ENCODE measurements around the gene DDX59. TPM values are rescaled to one million over a fixed set of nuclear protein-coding genes. Genes with fewer than 3 reads are reported as not detected.

DDX59 gene
- total and polyA plus RNA-seq, 9 of the 15 experiments (the other 6 are each of a cell fraction or from before 2014, with no cell fraction given) = 8.3 to 30.4 (median 19.8) TPM

DNA sequence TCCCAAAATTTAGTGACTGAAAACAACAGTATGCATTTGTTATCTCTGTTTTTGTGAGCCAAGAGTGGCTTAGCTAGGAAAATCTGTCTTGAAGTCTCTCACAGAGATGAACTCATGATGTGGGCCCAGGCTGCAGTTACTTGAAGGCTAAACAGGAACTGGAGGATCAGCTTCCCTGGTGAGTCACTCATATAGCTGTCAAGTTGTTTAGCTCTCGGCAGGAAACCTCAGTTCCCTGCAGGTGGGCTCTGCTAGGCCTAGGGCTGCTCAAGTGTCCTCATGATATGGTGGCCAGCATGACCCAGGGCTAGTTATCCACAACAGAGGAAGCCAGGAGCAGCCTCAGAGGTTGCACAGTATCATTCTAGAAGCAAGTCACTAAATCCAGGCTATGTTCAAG lies 30.2 kb upstream of the DDX59 start (continued):
- TF ChIP-seq BRCA1 (IDR thresholded peaks at IDR 0.05) (no peak), BRCA1 (CRISPR knock-in tag; IDR thresholded peaks at IDR 0.05) (no peak)

DNA sequence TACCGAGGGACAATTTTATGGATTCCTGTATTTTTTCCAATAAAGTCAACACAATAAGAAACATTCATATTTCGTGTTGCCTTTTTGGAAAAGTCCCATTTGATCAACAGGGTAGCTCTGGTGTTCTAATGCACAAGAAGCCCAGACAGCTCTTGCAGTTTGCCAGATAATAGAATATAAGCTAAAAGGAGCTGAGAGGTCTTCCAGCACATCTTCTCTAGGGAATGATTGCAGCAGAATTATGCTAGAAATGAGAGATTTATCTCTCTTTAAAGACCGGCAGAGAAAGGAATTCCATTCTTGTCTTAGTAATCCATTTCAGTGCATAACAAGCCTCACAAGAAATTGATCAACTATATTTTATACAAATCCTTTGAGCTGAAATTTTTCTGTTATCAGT lies 25.0 kb upstream of the DDX59 start:
- CTCF ChIA-PET (ENCODE audit: low intra/inter-chr PET ratio) = no interaction called here
- no peaks in the 10 kb centered on the region for H3K9me1 ChIP-seq (ENCODE audit: control insufficient read depth, insufficient read depth, low read length)
- 7% methylated on average over 3 of the region's 3 CpGs for WGBS (ENCODE audit: insufficient coverage, low coverage, missing lambda C conversion rate)
- DNase-seq (ENCODE audit: extremely low read depth in 1 of 4, low spot score in 3 of 4) (no peak), ATAC-seq (no peak), FAIRE-seq (no peak)
- H3K4me2 ChIP-seq (ENCODE audit: insufficient read depth, low read length) = no peak overlapping the region
- POLR2A ChIA-PET = no interaction called here
- H3K79me2 ChIP-seq (ENCODE audit: control insufficient read depth, insufficient read depth, low read length) = no peaks in the 10 kb centered on the region
- no peaks in the 10 kb centered on the region for H3K9me3 ChIP-seq (replicated peaks; ENCODE audit: control insufficient read depth, insufficient read depth, low read depth, low read length)
- H3K4me1 ChIP-seq (replicated peaks in 1 of 2; ENCODE audit: control insufficient read depth in 2 of 2, insufficient read depth in 2 of 2, low read length in 2 of 2) = no peaks in the 10 kb centered on the region
- no peak overlapping the region for H3K9ac ChIP-seq (ENCODE audit: insufficient read depth in 1 of 2, low read depth in 2 of 2, low read length in 2 of 2)
- no peak overlapping the region for H3K4me3 ChIP-seq
- no TSS peak for BruUV-seq (replicated peaks)
- peak overlapping the region; percentile 28; the same call in 1 of the 2 replicates for H2AFZ ChIP-seq (ENCODE audit: low read depth, low read length)
- in situ Hi-C loops (cut with MboI) (no loop called here), intact Hi-C loops (cut with micrococcal nuclease) (no loop called here)
- no peaks in the 10 kb centered on the region for H3K36me3 ChIP-seq (ENCODE audit: control insufficient read depth, insufficient read depth, low read length)
- no peak overlapping the region for H3K27ac ChIP-seq (ENCODE audit: extremely low read depth, low read depth, low read length)
- no peaks in the 10 kb centered on the region for H3K27me3 ChIP-seq (ENCODE audit: control insufficient read depth in 2 of 2, insufficient read depth in 2 of 2, low read length in 2 of 2)
- H4K20me1 ChIP-seq (replicated peaks; ENCODE audit: control insufficient read depth, insufficient read depth, low read length) = no peaks in the 10 kb centered on the region
- TF ChIP-seq KLF10 (CRISPR knock-in tag; IDR thresholded peaks at IDR 0.05) = no peak
- TF ChIP-seq DDX20 (tag; IDR thresholded peaks at IDR 0.05; ENCODE audit: low read depth) = no peak
- no peak for TF ChIP-seq ZEB2 (IDR thresholded peaks at IDR 0.05)
- TF ChIP-seq POLR2H (tag; IDR thresholded peaks at IDR 0.05; ENCODE audit: low read depth) = no peak
- TF ChIP-seq PRMT5 (CRISPR knock-in tag; IDR thresholded peaks at IDR 0.05) = no peak
- TF ChIP-seq ETV1 (tag; conservative IDR thresholded peaks at IDR 0.05; ENCODE audit: low read depth) = no peak
- no peak for TF ChIP-seq HMG20A (CRISPR knock-in tag; conservative IDR thresholded peaks at IDR 0.05)
- no peak for TF ChIP-seq SP2 (IDR thresholded peaks at IDR 0.05; ENCODE audit: extremely low read depth, low read depth, low read length, poor library complexity, severe bottlenecking)
- no peak for TF ChIP-seq JUNB (CRISPR knock-in tag; conservative IDR thresholded peaks at IDR 0.05)
- TF ChIP-seq HSF4 (CRISPR knock-in tag; IDR thresholded peaks at IDR 0.05; ENCODE audit: borderline replicate concordance) = no peak
- TF ChIP-seq, protein P1, sequence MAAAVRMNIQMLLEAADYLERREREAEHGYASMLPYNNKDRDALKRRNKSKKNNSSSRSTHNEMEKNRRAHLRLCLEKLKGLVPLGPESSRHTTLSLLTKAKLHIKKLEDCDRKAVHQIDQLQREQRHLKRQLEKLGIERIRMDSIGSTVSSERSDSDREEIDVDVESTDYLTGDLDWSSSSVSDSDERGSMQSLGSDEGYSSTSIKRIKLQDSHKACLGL (CRISPR knock-in tag; IDR thresholded peaks at IDR 0.05; ENCODE audit: borderline replicate concordance, poor library complexity, severe bottlenecking) = no peak
- TF ChIP-seq ZNF431 (CRISPR knock-in tag; IDR thresholded peaks at IDR 0.05) = no peak
- no peak for TF ChIP-seq ELF2 (CRISPR knock-in tag; IDR thresholded peaks at IDR 0.05)

Measured in K562 (cell line).